Upper lobe of right lung (tissue), 1 donor: Measurements from ENCODE around the gene DCAF6. TPM values are rescaled to one million over a fixed set of nuclear protein-coding genes. Genes with fewer than 3 reads are reported as not detected.
A peak's percentile ranks its signal among the peaks of the same experiment; 100 is the strongest.
"Not testable (repeated sequence)": the region's sequence is repeated elsewhere in the genome, so short reads cannot be mapped to it uniquely, and the experiment has no call there.

Experiments
- ATAC-seq: fragments of 200-7000 bp; cut with Tn5 transposase; one replicate; pipeline ENCODE4 v1.9.1; 2020; ENCODE audit warnings: mild to moderate bottlenecking, moderate library complexity
- DNase-seq: peaks from one replicate; pipeline ENCODE4 v3.0.0-alpha.2; 2020
- H3K27ac ChIP-seq: fragments of 200-600 bp; one replicate; pipeline ENCODE4 v1.8.0; 2022
- H3K27me3 ChIP-seq: fragments of 200-600 bp; one replicate; pipeline ENCODE4 v1.8.0; 2022; ENCODE audit warnings: mild to moderate bottlenecking
- H3K36me3 ChIP-seq: fragments of 200-600 bp; one replicate; pipeline ENCODE4 v1.8.0; 2022
- H3K4me1 ChIP-seq: fragments of 200-600 bp; one replicate; pipeline ENCODE4 v1.8.0; 2022
- H3K4me3 ChIP-seq: fragments of 200-600 bp; one replicate; pipeline ENCODE4 v1.8.0; 2022; ENCODE audit warnings: mild to moderate bottlenecking
- H3K9me3 ChIP-seq: fragments of 200-600 bp; one replicate; pipeline ENCODE4 v1.8.0; 2022
- intact Hi-C: fragments of 100-400 bp; cut with DNase I; formaldehyde crosslinking; loops from one replicate; pipeline ENCODE4 v1.11.0; 2022
- long read RNA-seq: library from polyadenylated mRNA; unstranded; transcript quantifications from one replicate; pipeline ENCODE4 v2.0.0, GENCODE V29; 2021
- total RNA-seq: library from RNA; stranded (reverse); fragmentation: NEBNext Ultra II Directional; extraction: Animal tissue kit (Norgen Biotek cat#: 25700); gene quantifications from one replicate; pipeline ENCODE4 v1.2.1, GENCODE V29; 2021
- TF ChIP-seq, protein P1 (sequence below): fragments of 200-600 bp; IDR thresholded peaks from one replicate; pipeline ENCODE4 v1.8.0; 2022; ENCODE audit warnings: antibody characterized with exemption
- donor health status: DM: no; HTN: yes; CAD: no; lungs with severe emphysema.

DCAF6 gene, protein sequence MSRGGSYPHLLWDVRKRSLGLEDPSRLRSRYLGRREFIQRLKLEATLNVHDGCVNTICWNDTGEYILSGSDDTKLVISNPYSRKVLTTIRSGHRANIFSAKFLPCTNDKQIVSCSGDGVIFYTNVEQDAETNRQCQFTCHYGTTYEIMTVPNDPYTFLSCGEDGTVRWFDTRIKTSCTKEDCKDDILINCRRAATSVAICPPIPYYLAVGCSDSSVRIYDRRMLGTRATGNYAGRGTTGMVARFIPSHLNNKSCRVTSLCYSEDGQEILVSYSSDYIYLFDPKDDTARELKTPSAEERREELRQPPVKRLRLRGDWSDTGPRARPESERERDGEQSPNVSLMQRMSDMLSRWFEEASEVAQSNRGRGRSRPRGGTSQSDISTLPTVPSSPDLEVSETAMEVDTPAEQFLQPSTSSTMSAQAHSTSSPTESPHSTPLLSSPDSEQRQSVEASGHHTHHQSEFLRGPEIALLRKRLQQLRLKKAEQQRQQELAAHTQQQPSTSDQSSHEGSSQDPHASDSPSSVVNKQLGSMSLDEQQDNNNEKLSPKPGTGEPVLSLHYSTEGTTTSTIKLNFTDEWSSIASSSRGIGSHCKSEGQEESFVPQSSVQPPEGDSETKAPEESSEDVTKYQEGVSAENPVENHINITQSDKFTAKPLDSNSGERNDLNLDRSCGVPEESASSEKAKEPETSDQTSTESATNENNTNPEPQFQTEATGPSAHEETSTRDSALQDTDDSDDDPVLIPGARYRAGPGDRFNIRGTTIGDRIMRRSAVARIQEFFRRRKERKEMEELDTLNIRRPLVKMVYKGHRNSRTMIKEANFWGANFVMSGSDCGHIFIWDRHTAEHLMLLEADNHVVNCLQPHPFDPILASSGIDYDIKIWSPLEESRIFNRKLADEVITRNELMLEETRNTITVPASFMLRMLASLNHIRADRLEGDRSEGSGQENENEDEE
- total RNA-seq = 49.9 TPM
- long read RNA-seq, transcript DCAF6-201 (19 exons, 3,186 nt) = major isoform, 36 of 69 reads
- long read RNA-seq, transcript DCAF6-203 (20 exons, 3,302 nt) = minor isoform, 15 of 69 reads
- long read RNA-seq, partial matches to known transcripts = 9 of 69 reads
- long read RNA-seq, other reads (novel, unspliced or antisense) = 9 of 69 reads

DNA sequence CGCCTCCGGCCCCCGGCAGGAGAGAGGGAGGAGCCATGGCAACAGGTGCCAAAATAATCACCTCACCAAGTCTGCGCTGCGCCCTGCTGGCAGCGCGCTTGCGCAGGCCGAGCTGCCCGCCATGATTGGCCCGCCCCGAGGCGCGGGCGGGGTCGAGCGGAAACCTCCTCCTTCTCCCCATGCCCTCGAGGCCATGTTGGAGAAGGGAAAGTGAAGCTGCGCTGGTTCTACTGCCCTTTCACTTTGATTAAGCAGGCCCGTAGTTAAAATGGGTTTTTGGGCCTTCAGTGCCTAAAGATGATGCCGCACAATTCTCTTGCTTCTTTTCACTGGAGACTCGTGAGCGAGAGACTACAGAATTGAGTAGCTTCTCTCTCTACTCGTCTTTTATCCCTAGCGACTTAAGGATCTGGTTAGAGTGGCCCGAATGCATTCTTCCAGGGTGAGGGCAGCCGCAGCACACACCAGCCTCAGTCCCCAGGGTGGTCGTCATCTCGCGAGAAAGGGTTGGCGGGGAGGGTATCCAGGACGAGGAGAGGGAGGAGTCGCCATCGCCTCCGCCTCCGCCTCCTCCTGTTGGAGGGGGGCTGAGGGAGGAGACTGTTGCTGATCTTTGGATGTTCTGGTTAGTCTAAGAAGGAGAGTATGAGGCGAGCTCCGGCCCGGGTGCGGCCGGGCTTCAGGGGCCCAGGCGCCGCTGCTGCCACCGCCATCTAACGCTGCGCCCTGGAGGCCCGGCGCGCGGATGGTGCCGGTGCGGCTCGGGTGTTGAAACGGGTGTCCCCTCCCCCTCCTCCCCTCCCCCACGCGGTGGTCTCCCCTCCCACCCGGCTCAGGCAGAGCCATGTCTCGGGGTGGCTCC, at the start of gene DCAF6:
TSS of gene DCAF6 (plus strand) at position 616 of the 862 bp plus-strand sequence. CDS start at position 845, 229 bp downstream.
- TF ChIP-seq, protein P1, sequence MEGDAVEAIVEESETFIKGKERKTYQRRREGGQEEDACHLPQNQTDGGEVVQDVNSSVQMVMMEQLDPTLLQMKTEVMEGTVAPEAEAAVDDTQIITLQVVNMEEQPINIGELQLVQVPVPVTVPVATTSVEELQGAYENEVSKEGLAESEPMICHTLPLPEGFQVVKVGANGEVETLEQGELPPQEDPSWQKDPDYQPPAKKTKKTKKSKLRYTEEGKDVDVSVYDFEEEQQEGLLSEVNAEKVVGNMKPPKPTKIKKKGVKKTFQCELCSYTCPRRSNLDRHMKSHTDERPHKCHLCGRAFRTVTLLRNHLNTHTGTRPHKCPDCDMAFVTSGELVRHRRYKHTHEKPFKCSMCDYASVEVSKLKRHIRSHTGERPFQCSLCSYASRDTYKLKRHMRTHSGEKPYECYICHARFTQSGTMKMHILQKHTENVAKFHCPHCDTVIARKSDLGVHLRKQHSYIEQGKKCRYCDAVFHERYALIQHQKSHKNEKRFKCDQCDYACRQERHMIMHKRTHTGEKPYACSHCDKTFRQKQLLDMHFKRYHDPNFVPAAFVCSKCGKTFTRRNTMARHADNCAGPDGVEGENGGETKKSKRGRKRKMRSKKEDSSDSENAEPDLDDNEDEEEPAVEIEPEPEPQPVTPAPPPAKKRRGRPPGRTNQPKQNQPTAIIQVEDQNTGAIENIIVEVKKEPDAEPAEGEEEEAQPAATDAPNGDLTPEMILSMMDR = no peak
- H3K36me3 ChIP-seq = no peaks in the 10 kb centered on the region
- H3K27ac ChIP-seq = peak within 1 kb of the TSS; percentile 97
- intact Hi-C loops = no loop called here
- ATAC-seq (peak; percentile 95), DNase-seq (peak; percentile 98)
- H3K4me3 ChIP-seq = peak within 1 kb of the TSS; percentile 83
- no peaks in the 10 kb centered on the region for H3K27me3 ChIP-seq
- peaks cover 25% of the 10 kb centered on the region for H3K4me1 ChIP-seq
- H3K9me3 ChIP-seq = no peaks in the 10 kb centered on the region

DNA sequence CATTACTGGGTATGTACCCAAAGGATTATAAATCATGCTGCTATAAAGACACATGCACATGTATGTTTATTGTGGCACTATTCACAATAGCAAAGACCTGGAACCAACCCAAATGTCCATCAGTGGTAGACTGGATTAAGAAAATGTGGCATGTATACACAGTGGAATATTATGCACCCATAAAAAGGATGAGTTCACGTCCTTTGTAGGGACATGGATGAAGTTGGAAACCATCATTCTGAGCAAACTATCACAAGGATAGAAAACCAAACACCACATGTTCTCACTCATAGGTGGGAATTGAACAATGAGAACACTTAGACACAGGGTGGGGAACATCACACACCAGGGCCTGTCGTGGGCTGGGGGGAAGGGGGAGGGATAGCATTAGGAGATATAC, 49.3 kb upstream of the DCAF6 start:
- intact Hi-C loops, H3K27ac ChIP-seq, H3K27me3 ChIP-seq, ATAC-seq, DNase-seq, H3K9me3 ChIP-seq, H3K36me3 ChIP-seq, H3K4me1 ChIP-seq, H3K4me3 ChIP-seq: not testable (repeated sequence)

DNA sequence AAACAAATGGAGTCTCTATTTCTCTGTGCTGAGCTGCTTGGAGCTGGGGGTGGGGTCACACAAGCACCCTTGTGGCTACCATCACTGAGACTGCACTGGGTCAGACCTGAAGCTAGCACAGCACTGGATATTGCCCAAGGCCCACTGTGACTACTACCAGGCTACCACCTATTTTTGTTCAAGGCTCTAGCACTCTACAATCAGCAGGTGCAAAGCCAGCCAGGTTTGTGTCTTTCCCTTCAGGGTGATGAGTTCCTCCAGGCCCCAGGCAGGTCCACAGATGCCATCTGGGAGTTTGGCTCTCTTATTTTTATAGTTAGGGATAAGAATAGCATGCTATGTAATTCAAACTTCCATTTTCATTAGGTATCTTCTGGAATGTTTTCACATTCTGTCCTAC, 46.1 kb upstream of the DCAF6 start:
- H3K36me3 ChIP-seq = no peaks in the 10 kb centered on the region
- intact Hi-C loops = no loop called here

DNA sequence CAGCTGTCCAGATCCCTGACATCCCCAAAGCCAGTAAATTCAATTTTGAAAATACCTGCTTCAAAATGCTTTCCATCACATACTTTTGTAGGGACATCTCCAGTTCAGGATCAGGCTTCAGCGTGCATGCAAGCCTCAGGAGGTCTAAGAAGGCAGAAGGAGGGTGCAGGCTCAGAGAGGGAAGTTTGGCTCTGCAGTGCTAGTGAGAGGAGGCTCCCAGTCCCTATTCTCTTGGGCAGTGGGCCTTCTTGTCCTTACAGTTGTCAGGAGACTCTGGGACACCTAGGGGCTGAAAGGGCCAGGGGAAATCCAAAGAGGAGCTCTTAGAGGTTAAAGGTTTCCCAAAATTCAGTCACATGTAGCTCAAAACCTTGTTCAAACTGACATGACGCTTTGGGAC, 42.7 kb upstream of the DCAF6 start:
- H3K36me3 ChIP-seq = no peaks in the 10 kb centered on the region
- ATAC-seq (peak; percentile 38), DNase-seq (no peak)
- TF ChIP-seq, protein P1 = no peak
- no peaks in the 10 kb centered on the region for H3K27me3 ChIP-seq
- no peaks in the 10 kb centered on the region for H3K4me1 ChIP-seq
- no peak overlapping the region for H3K4me3 ChIP-seq
- intact Hi-C loops = no loop called here
- no peaks in the 10 kb centered on the region for H3K9me3 ChIP-seq
- H3K27ac ChIP-seq = no peak overlapping the region

More for the DNA sequence above, 46.1 kb upstream of the DCAF6 start:
- H3K27me3 ChIP-seq = no peaks in the 10 kb centered on the region
- H3K9me3 ChIP-seq = no peaks in the 10 kb centered on the region
- ATAC-seq (no peak), DNase-seq (no peak)
- H3K4me3 ChIP-seq = no peak overlapping the region
- H3K27ac ChIP-seq = no peak overlapping the region
- no peaks in the 10 kb centered on the region for H3K4me1 ChIP-seq
- TF ChIP-seq, protein P1 = no peak

DNA sequence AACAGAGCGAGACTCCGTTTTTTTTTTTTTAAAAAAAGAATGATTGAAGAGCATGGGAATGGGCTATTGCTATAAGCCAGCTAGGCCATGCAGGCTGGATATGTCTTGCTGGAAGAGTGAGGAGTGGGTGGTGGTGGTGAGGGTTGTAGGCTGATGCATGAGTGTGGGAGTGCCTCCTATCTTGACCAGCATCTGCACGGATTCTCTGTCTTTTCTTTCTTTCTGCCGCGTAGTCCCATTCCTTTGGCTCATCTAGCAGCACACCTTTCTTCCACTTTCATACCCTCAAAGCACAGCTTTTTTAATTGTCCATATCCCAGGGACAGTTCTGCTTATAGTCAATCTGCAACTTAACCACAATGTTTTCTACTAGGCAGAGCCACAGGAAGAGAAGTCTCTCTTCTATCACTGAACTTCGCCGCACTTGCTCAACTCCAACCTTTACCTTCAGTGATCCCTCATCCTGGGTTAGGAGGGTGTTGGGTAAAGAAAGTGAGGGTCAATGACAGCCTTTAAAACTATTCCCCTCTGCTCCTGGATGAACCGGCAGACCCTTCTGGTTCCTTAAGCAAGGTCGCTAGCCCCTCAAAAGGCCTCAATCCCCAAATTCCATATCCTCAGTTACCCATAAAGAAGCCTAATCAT, 37.8 kb upstream of the DCAF6 start:
- no peak overlapping the region for H3K27ac ChIP-seq
- H3K4me3 ChIP-seq = no peak overlapping the region
- ATAC-seq (no peak), DNase-seq (no peak)
- intact Hi-C loops = no loop called here
- no peaks in the 10 kb centered on the region for H3K27me3 ChIP-seq
- H3K9me3 ChIP-seq = no peaks in the 10 kb centered on the region
- H3K4me1 ChIP-seq = no peaks in the 10 kb centered on the region
- H3K36me3 ChIP-seq = no peaks in the 10 kb centered on the region
- TF ChIP-seq, protein P1 = no peak
